Tibial nerve (tissue), 4 donors: ENCODE measurements around the gene PCSK2. TPM values are rescaled to one million over a fixed set of nuclear protein-coding genes. Genes with fewer than 3 reads are reported as not detected.

Experiments used
- DNase-seq, 2 donors: peaks; one replicate each; pipeline ENCODE4 v3.0.0-alpha.2; 2019; ENCODE audit warnings: low spot score in 2 of 2
- H3K27ac ChIP-seq, 4 donors: fragments of 200-600 bp; sonication (generic) in 3 of 4; one replicate each; pipeline ENCODE4 v1.5.1; 2017 to 2019; ENCODE audit warnings: mild to moderate bottlenecking in 1 of 4
- H3K27me3 ChIP-seq, 2 donors: fragments of 200-600 bp; sonication (generic) in 1 of 2; one replicate each; pipeline versions ENCODE4 v1.5.1 to v1.6.0; 2017 to 2019
- H3K36me3 ChIP-seq, 3 donors: fragments of 200-600 bp; sonication (generic); one replicate each; pipeline ENCODE4 v1.5.1; 2018 to 2019
- H3K4me1 ChIP-seq, 4 donors: fragments of 200-600 bp; sonication (generic) in 3 of 4; one replicate each; pipeline ENCODE4 v1.5.1; 2017 to 2019
- H3K4me3 ChIP-seq, 4 donors: fragments of 200-600 bp; sonication (generic) in 3 of 4; one replicate each; pipeline ENCODE4 v1.5.1; 2017 to 2019; ENCODE audit warnings: mild to moderate bottlenecking in 1 of 4, moderate library complexity in 1 of 4
- H3K9me3 ChIP-seq, 4 donors: fragments of 200-600 bp; sonication (generic) in 3 of 4; one replicate each; pipeline ENCODE4 v1.5.1; 2017 to 2019
- CTCF ChIP-seq, 5 experiments: fragments of 200-600 bp in 3 of 5; fragments of 450-650 bp in 2 of 5; sonication (generic) in 3 of 5; IDR thresholded peaks; one replicate each; pipeline ENCODE4 v1.5.1; 2016 to 2019; ENCODE audit warnings: antibody characterized with exemption in 5 of 5, mild to moderate bottlenecking in 3 of 5, moderate library complexity in 2 of 5
- EP300 ChIP-seq, 2 donors: sonication (generic); formaldehyde crosslinking; IDR thresholded peaks; one replicate each; pipeline ENCODE4 v1.6.1; 2017; ENCODE audit warnings: antibody characterized with exemption in 2 of 2, mild to moderate bottlenecking in 1 of 2
- POLR2A ChIP-seq, 2 donors: fragments of 450-650 bp; IDR thresholded peaks; one replicate each; pipeline ENCODE4 v1.6.1; 2017; ENCODE audit warnings: antibody characterized with exemption in 2 of 2, mild to moderate bottlenecking in 2 of 2, moderate library complexity in 2 of 2
- WGBS, 2 donors: methylation state at CpG; one replicate each; pipeline ENCODE4 v1.1.5; 2018; 5-methylcytosine and 5-hydroxymethylcytosine counted together
- total RNA-seq, 4 donors: library from RNA; depleted of rRNA; stranded (reverse); fragments of >200 nt; gene quantifications; one replicate each; pipeline ENCODE4 v1.1.0, GENCODE V29; 2016

The PCSK2 gene
- total RNA-seq, 4 donors from 2014 or later = 1.0 to 4.8 (median 3.0) TPM

DNA sequence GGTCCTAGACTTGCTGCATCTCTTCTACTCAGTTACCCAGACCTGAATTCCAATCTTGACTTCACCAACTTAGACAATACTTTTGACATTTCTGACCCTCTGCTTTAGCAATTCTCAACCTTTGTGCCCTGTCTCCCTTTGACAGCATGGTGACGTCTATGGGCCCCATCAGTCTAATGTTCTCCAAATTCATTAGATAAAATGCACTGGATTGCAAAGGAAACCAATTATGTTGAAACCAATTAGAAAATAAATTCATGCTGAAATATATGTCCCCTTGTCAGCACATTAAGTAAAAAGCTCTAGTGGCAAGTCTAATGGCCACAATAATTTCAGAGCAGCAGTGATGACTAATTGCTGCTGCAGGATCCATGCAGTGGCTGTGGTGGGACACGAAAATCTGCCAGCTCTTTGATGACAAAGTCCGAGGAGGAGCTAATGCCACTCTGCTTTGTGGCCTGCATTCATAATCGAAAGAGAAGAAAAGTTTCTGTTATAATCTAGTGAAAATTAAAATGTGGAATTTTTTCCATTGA is 240.3 kb downstream of the PCSK2 start:
- Histone ChIP-seq H3K27ac (no peak overlapping the region), H3K4me1 (no peaks in the 10 kb centered on the region), H3K4me3 (no peak overlapping the region), H3K9me3 (no peaks in the 10 kb centered on the region), H3K36me3 (no peaks in the 10 kb centered on the region), H3K27me3 (no peaks in the 10 kb centered on the region)
- 82 to 86% methylated on average over 4 of the region's 4 CpGs for WGBS, 2 donors
- TF ChIP-seq EP300 (IDR thresholded peaks at IDR 0.05) (no peak), POLR2A (IDR thresholded peaks at IDR 0.05) (no peak), CTCF (IDR thresholded peaks at IDR 0.05) (no peak)
- DNase-seq = no peak

DNA sequence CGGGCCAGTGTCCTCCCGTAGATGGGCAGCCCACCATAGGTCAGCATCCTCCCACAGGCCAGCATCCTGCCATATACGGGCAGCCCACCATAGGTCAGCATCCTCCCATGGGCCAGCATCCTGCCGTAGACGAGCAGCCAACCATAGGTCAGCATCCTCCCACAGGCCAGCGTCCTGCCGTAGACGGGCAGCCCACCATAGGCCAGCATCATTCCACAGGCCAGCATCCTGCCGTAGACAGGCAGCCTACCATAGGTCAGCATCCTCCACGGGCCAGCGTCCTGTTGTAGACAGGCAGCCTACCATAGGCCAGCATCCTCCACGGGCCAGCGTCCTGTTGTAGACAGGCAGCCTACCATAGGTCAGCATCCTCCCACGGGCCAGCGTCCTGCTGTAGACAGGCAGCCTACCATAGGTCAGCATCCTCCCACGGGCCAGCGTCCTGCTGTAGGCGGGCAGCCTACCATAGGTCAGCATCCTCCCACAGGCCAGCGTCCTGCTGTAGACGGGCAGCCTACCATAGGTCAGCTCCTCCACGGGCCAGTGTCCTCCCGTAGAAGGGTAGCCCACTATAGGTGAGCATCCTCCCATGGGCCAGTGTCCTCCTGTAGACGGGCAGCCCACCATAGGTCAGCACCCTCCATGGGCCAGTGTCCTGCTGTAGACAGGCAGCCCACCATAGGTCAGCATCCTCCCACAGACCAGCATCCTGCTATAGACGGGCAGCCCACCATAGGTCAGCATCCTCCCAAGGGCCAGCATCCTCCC is 241.4 kb downstream of the PCSK2 start:
- H3K4me3 ChIP-seq = no peak overlapping the region
- no peaks in the 10 kb centered on the region for H3K9me3 ChIP-seq
- H3K36me3 ChIP-seq = no peaks in the 10 kb centered on the region
- H3K4me1 ChIP-seq = no peaks in the 10 kb centered on the region
- 63 to 65% methylated on average over 18 to 24 of the region's 24 CpGs for WGBS, 2 donors
- no peak for TF ChIP-seq EP300 (IDR thresholded peaks at IDR 0.05)
- no peak for DNase-seq
- no peak overlapping the region for H3K27ac ChIP-seq
- H3K27me3 ChIP-seq = no peaks in the 10 kb centered on the region

DNA sequence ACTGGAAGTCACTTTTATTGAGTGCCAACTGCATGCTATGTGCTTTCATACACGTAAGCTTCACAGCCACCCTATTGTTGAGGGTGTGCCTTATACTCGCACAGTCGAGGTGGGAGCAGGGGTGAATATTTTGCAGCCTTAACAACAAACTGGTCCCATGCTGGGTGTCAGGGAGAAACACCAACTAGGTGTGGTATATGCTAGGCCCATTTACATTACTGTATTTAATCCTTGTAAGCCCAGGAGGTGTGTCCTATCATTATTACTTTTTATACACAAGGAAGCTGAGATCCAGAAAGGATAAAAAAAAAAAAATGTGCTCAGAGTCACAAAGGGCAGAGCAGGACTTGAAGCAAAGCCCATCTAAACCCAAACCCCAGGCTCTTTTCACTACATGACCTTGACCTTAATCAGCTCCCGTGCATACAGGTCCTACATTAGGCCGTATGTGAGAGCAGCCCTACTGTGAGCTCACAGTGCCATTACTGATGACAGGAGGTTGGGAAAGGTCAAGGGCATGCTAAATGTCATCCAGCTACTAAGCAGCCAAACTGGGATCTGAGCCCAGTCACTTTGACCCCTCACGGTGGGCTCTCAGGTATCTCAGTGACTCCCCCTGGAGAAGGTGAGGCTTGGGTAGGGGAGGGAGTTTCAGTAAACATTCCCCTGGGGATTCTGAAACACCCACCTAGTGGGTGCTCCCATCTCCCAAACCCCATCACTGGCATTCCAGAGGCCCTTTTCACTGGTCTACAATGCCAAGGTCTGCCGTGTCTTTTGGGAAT is 242.6 kb downstream of the PCSK2 start:
- DNase-seq = no peak
- 78 to 80% methylated on average over 7 of the region's 7 CpGs for WGBS, 2 donors
- Histone ChIP-seq H3K4me1 (no peaks in the 10 kb centered on the region), H3K4me3 (no peak overlapping the region), H3K27me3 (no peaks in the 10 kb centered on the region), H3K36me3 (no peaks in the 10 kb centered on the region), H3K9me3 (no peaks in the 10 kb centered on the region), H3K27ac (no peak overlapping the region)
- TF ChIP-seq CTCF (IDR thresholded peaks at IDR 0.05) (no peak), EP300 (IDR thresholded peaks at IDR 0.05) (no peak), POLR2A (IDR thresholded peaks at IDR 0.05) (no peak)

GRCh38 chr20:17470521-17470920 is 243.7 kb downstream of the PCSK2 start:
- TF ChIP-seq EP300 (IDR thresholded peaks at IDR 0.05) = no peak
- TF ChIP-seq POLR2A (IDR thresholded peaks at IDR 0.05) = no peak
- no peak for TF ChIP-seq CTCF (IDR thresholded peaks at IDR 0.05)
- Histone ChIP-seq H3K27me3 (no peaks in the 10 kb centered on the region), H3K27ac (no peak overlapping the region), H3K4me1 (no peaks in the 10 kb centered on the region), H3K36me3 (no peaks in the 10 kb centered on the region), H3K4me3 (no peak overlapping the region), H3K9me3 (no peaks in the 10 kb centered on the region)
- 89 to 94% methylated on average over 5 of the region's 5 CpGs for WGBS, 2 donors
- DNase-seq = no peak

GRCh38 chr20:17470973-17471372 is 244.1 kb downstream of the PCSK2 start:
- DNase-seq = no peak
- Histone ChIP-seq H3K36me3 (no peaks in the 10 kb centered on the region), H3K9me3 (no peaks in the 10 kb centered on the region), H3K27ac (no peak overlapping the region), H3K27me3 (no peaks in the 10 kb centered on the region), H3K4me3 (no peak overlapping the region), H3K4me1 (no peaks in the 10 kb centered on the region)
- whole genome bisulfite sequencing, 2 donors = 86 to 87% methylated on average over 9 of the region's 9 CpGs
- TF ChIP-seq EP300 (IDR thresholded peaks at IDR 0.05) (no peak), CTCF (IDR thresholded peaks at IDR 0.05) (no peak), POLR2A (IDR thresholded peaks at IDR 0.05) (no peak)
